ENCODE results near the gene FSTL1. TPM values are rescaled to one million over a fixed set of nuclear protein-coding genes. Genes with fewer than 3 reads are reported as not detected.

The FSTL1 gene
- polyA plus RNA-seq, 1 donor: 471 TPM

DNA sequence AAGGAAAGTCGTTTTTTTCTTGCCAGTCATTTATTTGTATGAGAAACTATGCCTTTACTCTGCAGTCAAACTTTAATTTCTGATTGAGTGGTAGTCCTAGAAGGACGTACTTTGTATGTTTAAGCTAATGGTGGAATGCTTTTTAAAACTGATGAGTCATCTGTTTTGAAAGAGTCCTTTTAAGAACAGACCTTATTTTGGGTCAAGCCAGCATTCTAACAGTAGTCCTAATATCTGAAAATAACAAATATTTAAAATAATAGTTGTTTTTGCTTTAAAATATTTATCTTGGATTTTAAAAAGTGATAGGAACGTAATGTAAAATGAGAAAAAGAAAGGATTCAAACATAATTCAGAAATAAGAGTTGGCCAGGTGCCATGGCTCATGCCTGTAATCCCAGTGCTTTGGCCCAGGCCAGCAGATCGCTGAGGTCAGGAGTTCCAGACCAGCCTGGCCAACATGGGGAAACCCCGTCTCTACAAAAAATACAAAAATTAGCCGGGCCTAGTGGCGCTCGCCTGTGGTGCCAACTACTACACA is 100.3 kb downstream of the FSTL1 start:
- DNase-seq: peak; percentile 4

- no peak for DNase-seq
Measured at GRCh38 chr3:120349855-120350125, 101.0 kb downstream of the FSTL1 start.

- DNase-seq: peak; percentile 96
Measured at GRCh38 chr3:120348991-120349854, 101.6 kb downstream of the FSTL1 start, which contains the start of gene LRRC58. Gene LRRC58 (minus strand): TSS chr3:120349354. CDS start chr3:120349243, 111 bp downstream.

GRCh38 chr3:120348065-120348990 is 102.5 kb downstream of the FSTL1 start:
- peak; percentile 12 for DNase-seq

GRCh38 chr3:120344349-120344748 is 106.4 kb downstream of the FSTL1 start:
- no peak for DNase-seq

Other genes with a start within 250 kb of the FSTL1 start
- 2.7 TPM for gene GPR156, start 165.8 kb downstream of the FSTL1 start, polyA plus RNA-seq (ENCODE audit: insufficient read length)
- gene LRRC58, start 101.6 kb downstream of the FSTL1 start, polyA plus RNA-seq (ENCODE audit: insufficient read length): 11.1 TPM
- 172 TPM for gene NDUFB4, start 145.3 kb upstream of the FSTL1 start, polyA plus RNA-seq (ENCODE audit: insufficient read length)
- 0.37 TPM for gene HGD, start 231.2 kb upstream of the FSTL1 start, polyA plus RNA-seq (ENCODE audit: insufficient read length)